Neural cell (in vitro differentiated cells): ENCODE results near the gene ATP2C1. TPM values are rescaled to one million over a fixed set of nuclear protein-coding genes. Genes with fewer than 3 reads are reported as not detected.

Source experiments
- H2AFZ ChIP-seq: fragments of 200-600, 300-800 bp; sonication (generic), shearing (Covaris generic); 2 replicates; pipeline ENCODE4 v1.6.0; 2014; ENCODE audit warnings: low read depth, mild to moderate bottlenecking, antibody characterized with exemption, low read length, moderate library complexity
- H3F3A ChIP-seq: fragments of 200-600 bp; shearing (Covaris generic); 2 replicates; pipeline ENCODE4 v1.6.1; 2016; ENCODE audit warnings: mild to moderate bottlenecking, moderate library complexity, mixed read lengths, antibody characterized with exemption, low read length; ENCODE audit not compliant: insufficient read depth, poor library complexity, severe bottlenecking
- H3K27ac ChIP-seq: fragments of 200-600, 300-800 bp; sonication (generic), shearing (Covaris generic); 2 replicates; pipeline ENCODE4 v1.5.1; 2014; ENCODE audit warnings: mild to moderate bottlenecking, low read length, moderate library complexity
- H3K27me3 ChIP-seq: fragments of 300-800, 200-600 bp; sonication (generic), shearing (Covaris generic); 2 replicates; pipeline ENCODE4 v1.6.0; 2014; ENCODE audit warnings: mild to moderate bottlenecking, low read depth, low read length, moderate library complexity; ENCODE audit not compliant: insufficient read depth
- H3K36me3 ChIP-seq: fragments of 300-800, 200-600 bp; sonication (generic), shearing (Covaris generic); 2 replicates; pipeline ENCODE4 v1.5.1; 2014; ENCODE audit warnings: mild to moderate bottlenecking, antibody characterized with exemption, low read length, moderate library complexity; ENCODE audit not compliant: insufficient read depth
- H3K4me2 ChIP-seq: fragments of 300-800, 200-600 bp; sonication (generic), shearing (Covaris generic); 2 replicates; pipeline ENCODE4 v1.6.0; 2014; ENCODE audit warnings: mild to moderate bottlenecking, low read length
- H3K4me3 ChIP-seq: fragments of 300-800, 200-600 bp; sonication (generic), shearing (Covaris generic); 2 replicates; pipeline ENCODE4 v1.5.1; 2014; ENCODE audit warnings: mild to moderate bottlenecking, low read length, moderate library complexity
- H3K79me2 ChIP-seq: fragments of 200-600 bp; shearing (Covaris generic); replicated peaks from 2 replicates; pipeline ENCODE4 v1.6.0; 2014; ENCODE audit warnings: mild to moderate bottlenecking, low read length, moderate library complexity; ENCODE audit not compliant: insufficient read depth
- H3K9ac ChIP-seq: fragments of 300-800, 200-600 bp; sonication (generic), shearing (Covaris generic); 2 replicates; pipeline ENCODE4 v1.6.1; 2016; ENCODE audit warnings: mild to moderate bottlenecking, low read length, mixed read lengths
- H3K9me2 ChIP-seq: fragments of 200-600 bp; shearing (Covaris generic); 2 replicates; pipeline ENCODE4 v1.6.1; 2016; ENCODE audit warnings: mild to moderate bottlenecking, low read length, mixed read lengths; ENCODE audit not compliant: insufficient read depth
- H3K9me3 ChIP-seq: fragments of 200-600, 300-800 bp; sonication (generic), shearing (Covaris generic); 2 replicates; pipeline ENCODE4 v1.6.1; 2016; ENCODE audit warnings: mild to moderate bottlenecking, mixed run types, low read length, moderate library complexity, mixed read lengths
- H4K20me1 ChIP-seq: fragments of 200-600 bp; shearing (Covaris generic); 2 replicates; pipeline ENCODE4 v1.6.1; 2016; ENCODE audit warnings: mild to moderate bottlenecking, mixed run types; ENCODE audit not compliant: insufficient read depth
- EP300 ChIP-seq: fragments of 450-650 bp; conservative IDR thresholded peaks from 2 replicates; pipeline ENCODE4 v1.6.1; 2014; ENCODE audit warnings: antibody characterized with exemption, mild to moderate bottlenecking, moderate library complexity; ENCODE audit not compliant: poor library complexity, severe bottlenecking
- EZH2 ChIP-seq: fragments of 200-600, 300-800 bp; shearing (Covaris generic), sonication (generic); IDR thresholded peaks from 2 replicates; pipeline ENCODE4 v1.6.1; 2014; ENCODE audit warnings: antibody characterized with exemption, low read length, borderline replicate concordance, mild to moderate bottlenecking; ENCODE audit not compliant: insufficient read depth, poor library complexity, severe bottlenecking
- MXI1 ChIP-seq: fragments of 450-650 bp; conservative IDR thresholded peaks from 2 replicates; pipeline ENCODE4 v1.6.1; 2014; ENCODE audit warnings: antibody characterized with exemption, mild to moderate bottlenecking; ENCODE audit not compliant: poor library complexity, severe bottlenecking
- POLR2AphosphoS5 ChIP-seq: IDR thresholded peaks from 2 replicates; pipeline ENCODE4 v1.6.1; 2012
- RAD21 ChIP-seq: fragments of 450-650 bp; conservative IDR thresholded peaks from 2 replicates; pipeline ENCODE4 v1.6.1; 2014; ENCODE audit warnings: antibody characterized with exemption, mild to moderate bottlenecking, moderate library complexity
- SMC3 ChIP-seq: fragments of 450-650 bp; conservative IDR thresholded peaks from 2 replicates; pipeline ENCODE4 v1.6.1; 2014; ENCODE audit warnings: antibody characterized with exemption, mild to moderate bottlenecking, moderate library complexity; ENCODE audit not compliant: poor library complexity
- TAF1 ChIP-seq: IDR thresholded peaks from 2 replicates; pipeline ENCODE4 v1.6.1; 2012; ENCODE audit warnings: low read depth
- polyA plus RNA-seq: library from polyadenylated mRNA; depleted of rRNA; stranded (reverse); fragments of >200 nt; gene quantifications from 2 replicates; pipeline ENCODE4 v1.2.3, GENCODE V29; 2014
- TF ChIP-seq, protein P1 (sequence below): IDR thresholded peaks from 2 replicates; pipeline ENCODE4 v1.6.1; 2012; ENCODE audit warnings: borderline replicate concordance
- TF ChIP-seq, protein P2 (sequence below): fragments of 450-650 bp; IDR thresholded peaks from 2 replicates; pipeline ENCODE4 v1.5.1; 2014; ENCODE audit warnings: antibody characterized with exemption, mild to moderate bottlenecking, moderate library complexity; ENCODE audit not compliant: poor library complexity, severe bottlenecking

Gene ATP2C1
- polyA plus RNA-seq, 1 donor from 2014 or later = 134 TPM

DNA sequence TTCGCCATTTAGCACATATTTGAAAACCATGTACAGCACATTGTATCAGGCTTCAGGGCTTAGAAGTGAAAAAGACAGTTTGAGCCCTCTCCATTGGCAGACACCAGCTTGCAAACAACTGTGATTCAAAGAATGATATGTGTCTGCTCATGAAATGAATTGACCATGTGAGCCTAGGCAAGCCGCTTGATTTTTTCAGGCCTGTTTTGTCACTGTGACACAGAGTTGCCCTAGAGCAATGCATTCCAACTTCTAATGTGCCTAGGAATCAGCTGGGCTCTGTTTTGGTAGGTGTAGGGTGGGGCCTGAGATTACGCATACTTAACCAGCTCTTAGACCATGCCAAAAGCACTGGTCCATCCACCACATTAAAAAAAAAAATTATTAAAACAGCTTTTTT, 53.0 kb downstream of the ATP2C1 start:
- TF ChIP-seq SMC3 = no peak
- TF ChIP-seq EZH2 = no peak
- no peak for TF ChIP-seq RAD21
- TF ChIP-seq, protein P1, sequence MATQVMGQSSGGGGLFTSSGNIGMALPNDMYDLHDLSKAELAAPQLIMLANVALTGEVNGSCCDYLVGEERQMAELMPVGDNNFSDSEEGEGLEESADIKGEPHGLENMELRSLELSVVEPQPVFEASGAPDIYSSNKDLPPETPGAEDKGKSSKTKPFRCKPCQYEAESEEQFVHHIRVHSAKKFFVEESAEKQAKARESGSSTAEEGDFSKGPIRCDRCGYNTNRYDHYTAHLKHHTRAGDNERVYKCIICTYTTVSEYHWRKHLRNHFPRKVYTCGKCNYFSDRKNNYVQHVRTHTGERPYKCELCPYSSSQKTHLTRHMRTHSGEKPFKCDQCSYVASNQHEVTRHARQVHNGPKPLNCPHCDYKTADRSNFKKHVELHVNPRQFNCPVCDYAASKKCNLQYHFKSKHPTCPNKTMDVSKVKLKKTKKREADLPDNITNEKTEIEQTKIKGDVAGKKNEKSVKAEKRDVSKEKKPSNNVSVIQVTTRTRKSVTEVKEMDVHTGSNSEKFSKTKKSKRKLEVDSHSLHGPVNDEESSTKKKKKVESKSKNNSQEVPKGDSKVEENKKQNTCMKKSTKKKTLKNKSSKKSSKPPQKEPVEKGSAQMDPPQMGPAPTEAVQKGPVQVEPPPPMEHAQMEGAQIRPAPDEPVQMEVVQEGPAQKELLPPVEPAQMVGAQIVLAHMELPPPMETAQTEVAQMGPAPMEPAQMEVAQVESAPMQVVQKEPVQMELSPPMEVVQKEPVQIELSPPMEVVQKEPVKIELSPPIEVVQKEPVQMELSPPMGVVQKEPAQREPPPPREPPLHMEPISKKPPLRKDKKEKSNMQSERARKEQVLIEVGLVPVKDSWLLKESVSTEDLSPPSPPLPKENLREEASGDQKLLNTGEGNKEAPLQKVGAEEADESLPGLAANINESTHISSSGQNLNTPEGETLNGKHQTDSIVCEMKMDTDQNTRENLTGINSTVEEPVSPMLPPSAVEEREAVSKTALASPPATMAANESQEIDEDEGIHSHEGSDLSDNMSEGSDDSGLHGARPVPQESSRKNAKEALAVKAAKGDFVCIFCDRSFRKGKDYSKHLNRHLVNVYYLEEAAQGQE = no peak
- TF ChIP-seq TAF1 = no peak
- no peaks in the 10 kb centered on the region for H3K9me2 ChIP-seq
- H3K36me3 ChIP-seq = peaks cover 25% of the 10 kb centered on the region

DNA sequence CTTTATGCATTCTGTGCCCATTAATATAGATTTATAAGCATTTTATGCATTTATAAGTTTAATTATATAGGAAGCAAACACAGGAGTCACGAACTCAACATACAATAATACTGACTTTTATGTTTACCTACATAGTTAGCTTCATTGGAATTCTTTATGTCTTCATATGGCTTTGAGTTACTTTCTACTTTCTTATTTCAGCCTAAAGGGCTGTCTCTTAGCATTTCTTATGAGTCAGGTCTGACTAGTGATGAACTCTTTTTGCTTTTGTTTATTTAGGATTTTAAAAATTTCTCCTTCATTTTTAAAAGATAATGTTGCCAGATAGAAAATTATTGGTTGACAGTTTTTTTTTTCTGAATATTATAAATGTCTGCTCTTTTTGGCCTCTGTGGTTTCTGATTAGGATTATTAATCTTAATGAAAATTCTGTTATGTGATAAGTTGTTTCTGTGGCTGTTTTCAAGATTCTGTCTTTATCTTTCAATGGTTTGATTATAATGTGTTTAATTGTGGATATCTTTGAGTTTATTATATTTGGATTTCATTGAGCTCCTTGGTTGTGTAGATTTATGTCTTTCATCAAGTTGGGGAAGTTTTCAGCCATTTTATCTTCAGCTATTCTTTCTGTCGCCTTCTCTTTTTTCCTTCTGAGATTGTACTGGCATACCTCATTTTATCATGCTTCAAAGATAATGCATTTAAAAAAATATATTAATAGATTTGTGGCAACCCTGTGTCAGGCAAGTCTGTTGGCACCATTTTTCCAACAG, 54.3 kb downstream of the ATP2C1 start:
- peaks cover 25% of the 10 kb centered on the region for H3K36me3 ChIP-seq
- H3K4me2 ChIP-seq = no peak overlapping the region
- H3K4me3 ChIP-seq = no peak overlapping the region
- no peaks in the 10 kb centered on the region for H3K27me3 ChIP-seq
- no peaks in the 10 kb centered on the region for H3K79me2 ChIP-seq
- H4K20me1 ChIP-seq = no peaks in the 10 kb centered on the region
- no peak overlapping the region for H3K27ac ChIP-seq
- H3F3A ChIP-seq = no peaks in the 10 kb centered on the region
- H3K9me3 ChIP-seq = no peaks in the 10 kb centered on the region
- TF ChIP-seq SMC3 (no peak), EZH2 (no peak), MXI1 (no peak), EP300 (no peak), RAD21 (no peak), TAF1 (no peak), POLR2AphosphoS5 (no peak)
- TF ChIP-seq, protein P1 = no peak
- TF ChIP-seq, protein P2, sequence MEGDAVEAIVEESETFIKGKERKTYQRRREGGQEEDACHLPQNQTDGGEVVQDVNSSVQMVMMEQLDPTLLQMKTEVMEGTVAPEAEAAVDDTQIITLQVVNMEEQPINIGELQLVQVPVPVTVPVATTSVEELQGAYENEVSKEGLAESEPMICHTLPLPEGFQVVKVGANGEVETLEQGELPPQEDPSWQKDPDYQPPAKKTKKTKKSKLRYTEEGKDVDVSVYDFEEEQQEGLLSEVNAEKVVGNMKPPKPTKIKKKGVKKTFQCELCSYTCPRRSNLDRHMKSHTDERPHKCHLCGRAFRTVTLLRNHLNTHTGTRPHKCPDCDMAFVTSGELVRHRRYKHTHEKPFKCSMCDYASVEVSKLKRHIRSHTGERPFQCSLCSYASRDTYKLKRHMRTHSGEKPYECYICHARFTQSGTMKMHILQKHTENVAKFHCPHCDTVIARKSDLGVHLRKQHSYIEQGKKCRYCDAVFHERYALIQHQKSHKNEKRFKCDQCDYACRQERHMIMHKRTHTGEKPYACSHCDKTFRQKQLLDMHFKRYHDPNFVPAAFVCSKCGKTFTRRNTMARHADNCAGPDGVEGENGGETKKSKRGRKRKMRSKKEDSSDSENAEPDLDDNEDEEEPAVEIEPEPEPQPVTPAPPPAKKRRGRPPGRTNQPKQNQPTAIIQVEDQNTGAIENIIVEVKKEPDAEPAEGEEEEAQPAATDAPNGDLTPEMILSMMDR = no peak
- H2AFZ ChIP-seq = no peak overlapping the region
- no peaks in the 10 kb centered on the region for H3K9me2 ChIP-seq
- no peak overlapping the region for H3K9ac ChIP-seq

More for the DNA sequence above, 53.0 kb downstream of the ATP2C1 start:
- Histone ChIP-seq H3K4me2 (no peak overlapping the region), H3K4me3 (no peak overlapping the region), H3K27me3 (no peaks in the 10 kb centered on the region), H2AFZ (no peak overlapping the region), H3F3A (no peaks in the 10 kb centered on the region), H3K27ac (no peak overlapping the region), H4K20me1 (no peaks in the 10 kb centered on the region), H3K79me2 (no peaks in the 10 kb centered on the region), H3K9ac (no peak overlapping the region), H3K9me3 (no peaks in the 10 kb centered on the region)
